Activated CD4-positive, alpha-beta memory T cell treated with anti-CD3 and anti-CD28 coated beads, Interleukin-2, amount 10 ng/mL, durations not matched to agents 7 days and 5 days (primary cell): ENCODE results near the gene SPECC1L. TPM values are rescaled to one million over a fixed set of nuclear protein-coding genes. Genes with fewer than 3 reads are reported as not detected.

Experiments used
- CTCF ChIA-PET: fragments of 350-600 bp; sonication (Branson Sonifier 250); formaldehyde crosslinking; loops from one replicate; lab custom pipeline; 2021; ENCODE audit warnings: antibody characterized with exemption, inconsistent platforms; lab: Charles Lee
- POLR2A ChIA-PET: fragments of 350-600 bp; sonication (Branson Sonifier 250); formaldehyde crosslinking; loops from one replicate; lab custom pipeline; 2021; ENCODE audit warnings: antibody characterized with exemption; lab: Charles Lee
- DNase-seq: peaks from one replicate; pipeline ENCODE4 v3.0.0-alpha.2; 2020
- H3K27ac Mint-ChIP-seq: one replicate; pipeline ENCODE4 v1.8.0; 2021; ENCODE audit warnings: mild to moderate bottlenecking, mixed read lengths
- H3K27me3 Mint-ChIP-seq: one replicate; pipeline ENCODE4 v1.8.0; 2021; ENCODE audit warnings: mixed read lengths
- H3K36me3 Mint-ChIP-seq: one replicate; pipeline ENCODE4 v1.8.0; 2021; ENCODE audit warnings: low read depth, mixed read lengths
- H3K4me1 Mint-ChIP-seq: one replicate; pipeline ENCODE4 v1.8.0; 2021; ENCODE audit warnings: mixed read lengths
- H3K4me3 Mint-ChIP-seq: one replicate; pipeline ENCODE4 v1.8.0; 2021; ENCODE audit warnings: mild to moderate bottlenecking, mixed read lengths
- H3K9me3 Mint-ChIP-seq: one replicate; pipeline ENCODE4 v1.8.0; 2021; ENCODE audit warnings: mixed read lengths
- total RNA-seq, 2 experiments: library from RNA; stranded (reverse); gene quantifications; one replicate each; pipeline ENCODE4 v1.2.3, GENCODE V29; 2021

Gene SPECC1L
- total RNA-seq, 2 experiments from 2014 or later, result 33.2 to 37.9 TPM

DNA sequence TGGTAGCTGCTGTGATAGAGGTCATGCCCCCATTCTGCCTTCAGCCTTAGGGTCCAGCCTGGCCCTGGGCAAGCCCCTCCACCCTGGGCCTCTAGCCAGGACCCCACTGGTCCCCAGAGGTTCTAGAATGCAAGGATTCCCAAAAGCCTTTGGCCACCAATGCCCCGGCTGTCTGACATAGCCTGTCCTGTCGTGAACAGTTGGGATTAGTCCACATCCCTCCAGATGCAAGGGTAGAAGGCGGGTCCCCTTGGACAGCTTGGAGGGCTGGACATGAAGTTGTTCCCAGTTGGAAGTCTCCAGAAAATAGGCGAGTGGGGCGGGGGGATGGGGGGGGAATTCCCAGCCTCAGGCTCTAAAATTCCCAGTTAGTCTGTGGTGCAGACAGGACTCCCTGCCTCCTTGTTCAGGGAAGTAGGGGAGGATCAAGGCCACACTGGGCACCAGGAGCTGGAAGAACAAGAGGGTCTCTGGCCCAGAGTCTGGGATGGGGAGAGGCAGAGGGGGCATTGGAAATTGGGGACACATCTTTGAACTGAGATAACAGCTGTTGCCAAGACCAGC lies 151.6 kb downstream of the SPECC1L start:
- Mint-ChIP-seq H3K4me1 (peaks cover 27% of the 10 kb centered on the region), H3K27me3 (peaks cover 16% of the 10 kb centered on the region), H3K9me3 (no peaks in the 10 kb centered on the region), H3K4me3 (peak overlapping the region; percentile 68), H3K27ac (no peak overlapping the region), H3K36me3 (no peaks in the 10 kb centered on the region)
- no peak for DNase-seq
- ChIA-PET POLR2A (interaction anchor here (1.6 kb wide), 1 partner anchor 101 kb away, joined by 5 read pairs; no protein-coding TSS in a partner anchor), CTCF (interaction anchor here (0.8 to 4.5 kb wide), 9 partner anchors 12 to 104 kb away, joined by 3 to 36 read pairs (median 5); no protein-coding TSS in a partner anchor)

DNA sequence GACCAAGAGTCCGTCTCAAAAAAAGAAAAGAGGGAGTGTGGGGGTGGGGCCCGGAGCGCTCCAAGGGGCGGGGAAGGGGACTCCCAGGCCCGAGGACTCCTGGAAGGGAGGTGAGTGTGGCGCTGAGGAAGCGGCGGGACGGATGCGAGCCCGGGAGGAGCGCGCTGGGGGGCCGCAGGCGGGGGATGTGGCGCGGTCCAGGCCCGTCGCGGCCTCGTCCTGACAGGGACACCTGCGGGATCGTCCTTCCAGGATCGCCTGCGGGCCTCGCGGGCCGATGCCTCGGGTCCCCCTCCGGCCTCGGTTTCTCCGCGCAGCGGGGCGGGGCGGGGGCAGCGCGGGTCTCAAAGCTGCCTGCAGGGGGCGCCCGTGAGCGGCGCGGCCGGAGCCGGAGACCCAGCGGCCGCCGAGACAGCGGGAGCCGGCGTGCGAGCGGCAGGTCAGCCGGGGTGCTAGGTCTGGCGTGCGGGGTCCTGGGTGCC lies 152.9 kb downstream of the SPECC1L start:
- POLR2A ChIA-PET, result interaction anchor here (0.8 to 1.4 kb wide), 2 partner anchors 11 to 131 kb away, joined by 3 to 8 read pairs; partner anchors contain the start of gene GUCD1
- Mint-ChIP-seq H3K27me3 (peaks cover 16% of the 10 kb centered on the region), H3K9me3 (no peaks in the 10 kb centered on the region), H3K4me1 (peaks cover 40% of the 10 kb centered on the region), H3K36me3 (peaks cover 4% of the 10 kb centered on the region), H3K27ac (no peak overlapping the region), H3K4me3 (peak overlapping the region; percentile 68)
- peak; percentile 68 for DNase-seq
- CTCF ChIA-PET, result interaction anchor here (0.6 to 4.5 kb wide), 14 partner anchors 10 to 208 kb away, joined by 3 to 36 read pairs (median 4); no protein-coding TSS in a partner anchor

DNA sequence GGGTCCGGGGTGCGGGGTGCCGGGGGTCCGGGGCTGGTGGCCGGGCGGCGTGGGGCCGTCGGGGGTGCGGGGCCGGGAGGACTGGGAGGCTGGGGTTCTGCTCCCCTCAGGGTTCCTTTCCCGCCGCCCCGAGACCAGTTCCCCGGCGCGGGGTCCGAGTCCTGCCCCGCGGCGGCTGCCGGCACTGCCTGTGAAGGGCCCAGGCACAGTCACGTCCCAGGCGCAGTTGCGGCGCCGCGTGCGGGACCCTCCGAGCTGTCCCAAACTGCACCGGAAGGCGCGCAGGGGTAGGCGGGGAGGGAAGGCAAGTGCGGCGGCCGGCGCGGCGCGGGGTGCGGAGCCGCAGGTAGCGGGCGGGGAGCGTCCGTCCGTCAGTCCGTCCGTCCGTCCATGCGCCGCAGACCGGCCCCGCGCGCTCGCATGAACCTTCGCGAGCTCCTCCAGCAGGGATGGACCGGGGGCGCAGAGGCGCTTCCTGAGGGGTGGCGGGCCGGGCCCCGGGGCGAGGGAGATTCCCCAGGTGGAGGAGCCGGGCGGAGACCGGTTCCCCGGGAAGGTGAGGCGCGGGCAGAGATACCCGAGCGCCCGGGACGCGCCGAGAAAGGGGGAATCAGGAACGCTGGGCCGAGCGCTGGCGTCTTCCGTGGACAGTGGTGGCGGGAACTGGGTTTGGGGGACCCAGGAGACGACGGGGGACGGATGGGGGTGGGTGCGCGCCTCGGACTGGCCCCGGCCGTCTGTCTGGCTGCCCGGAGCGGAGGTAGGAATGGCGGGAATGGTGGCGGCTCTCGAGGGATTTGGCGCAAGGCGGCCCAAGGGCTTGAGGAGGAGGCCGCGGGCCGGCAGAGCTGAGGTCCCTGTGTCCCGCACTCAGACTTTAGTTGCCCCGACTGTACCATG lies 153.6 kb downstream of the SPECC1L start:
- no peaks in the 10 kb centered on the region for H3K9me3 Mint-ChIP-seq
- H3K27me3 Mint-ChIP-seq, result peaks cover 16% of the 10 kb centered on the region
- peak overlapping the region; percentile 62 for H3K4me3 Mint-ChIP-seq
- peak; percentile 57 for DNase-seq
- ChIA-PET CTCF (interaction anchor here (0.8 to 4.5 kb wide), 10 partner anchors 9 to 105 kb away, joined by 3 to 36 read pairs (median 6); no protein-coding TSS in a partner anchor), POLR2A (interaction anchor here (0.8 to 1.4 kb wide), 2 partner anchors 10 to 131 kb away, joined by 3 to 8 read pairs; partner anchors contain the start of gene GUCD1)
- H3K27ac Mint-ChIP-seq, result no peak overlapping the region
- H3K36me3 Mint-ChIP-seq, result peaks cover 5% of the 10 kb centered on the region
- H3K4me1 Mint-ChIP-seq, result peaks cover 47% of the 10 kb centered on the region

DNA sequence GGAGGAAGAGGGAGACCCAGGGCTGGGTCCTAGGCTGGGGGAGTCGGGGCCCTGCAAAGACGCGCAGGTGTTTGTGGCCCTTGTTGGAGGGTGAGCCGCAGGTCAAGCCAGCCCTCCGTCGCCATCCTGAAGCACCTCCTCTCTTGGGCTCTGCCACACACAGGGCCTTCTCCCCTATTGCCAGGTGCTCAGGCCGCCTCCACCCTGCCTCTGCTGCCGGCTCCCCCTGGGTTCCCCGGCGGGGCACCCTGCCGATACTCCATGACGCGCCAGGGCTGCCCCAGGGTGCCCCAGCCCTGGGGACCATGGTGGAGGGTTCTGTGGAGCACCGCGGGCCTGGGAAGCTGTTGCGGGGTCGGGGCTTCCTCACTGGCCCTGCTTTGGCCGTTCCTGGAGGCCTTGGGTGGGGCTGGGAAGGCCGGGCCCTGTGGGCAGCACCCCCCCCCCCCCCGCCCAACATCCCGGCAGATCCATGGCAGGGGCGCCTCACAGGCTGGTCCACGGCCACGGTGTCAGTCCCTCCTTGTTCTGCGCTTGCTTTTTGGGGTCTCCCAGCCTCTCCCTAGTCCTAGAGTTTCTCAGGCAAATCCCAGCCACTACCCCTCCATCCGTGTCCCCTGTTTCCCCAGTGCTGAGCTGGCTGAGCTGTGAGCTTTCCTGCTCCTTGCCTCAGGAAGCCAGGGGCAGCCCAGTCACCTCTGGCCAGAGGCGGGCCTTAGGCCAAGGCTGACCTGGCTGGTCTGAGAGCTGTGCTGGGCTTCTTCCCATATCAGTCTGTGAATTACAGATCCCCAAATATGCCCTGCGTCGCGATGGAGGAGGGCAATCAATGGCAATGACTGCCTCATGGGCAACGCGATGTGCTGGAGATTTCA lies 154.5 kb downstream of the SPECC1L start:
- peak overlapping the region; percentile 62 for H3K4me3 Mint-ChIP-seq
- peaks cover 16% of the 10 kb centered on the region for H3K27me3 Mint-ChIP-seq
- no peaks in the 10 kb centered on the region for H3K9me3 Mint-ChIP-seq
- peaks cover 5% of the 10 kb centered on the region for H3K36me3 Mint-ChIP-seq
- ChIA-PET POLR2A (interaction anchor here (0.6 to 3.5 kb wide), 3 partner anchors 9 to 130 kb away, joined by 3 to 22 read pairs (median 4); partner anchors contain the start of gene GUCD1), CTCF (interaction anchor here (0.8 to 4.5 kb wide), 10 partner anchors 8 to 104 kb away, joined by 3 to 36 read pairs (median 6); no protein-coding TSS in a partner anchor)
- no peak overlapping the region for H3K27ac Mint-ChIP-seq
- peaks cover 56% of the 10 kb centered on the region for H3K4me1 Mint-ChIP-seq
- DNase-seq, result no peak

DNA sequence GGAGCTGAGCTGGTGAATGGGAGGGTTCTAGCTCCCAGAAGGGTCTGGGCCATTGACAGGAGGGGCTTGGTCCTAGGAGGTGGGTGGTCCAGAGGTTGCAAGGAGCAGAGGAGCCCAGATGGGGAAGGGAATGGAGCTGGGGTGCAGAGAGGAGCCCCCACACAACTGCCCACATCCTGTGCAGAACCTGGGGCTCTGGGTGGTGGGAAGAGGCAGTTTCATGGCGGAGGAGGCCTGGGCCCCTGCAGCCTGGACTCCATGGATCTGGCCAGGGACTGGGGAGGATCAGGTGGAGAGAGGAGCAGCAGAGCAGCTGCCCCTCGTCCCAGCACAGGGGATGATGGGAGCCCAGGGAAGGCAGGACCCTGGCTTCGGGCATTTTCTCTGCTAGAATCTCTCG lies 155.8 kb downstream of the SPECC1L start:
- Mint-ChIP-seq H3K27me3 (peaks cover 16% of the 10 kb centered on the region), H3K27ac (peak overlapping the region; percentile 41), H3K36me3 (peaks cover 8% of the 10 kb centered on the region), H3K4me1 (peaks cover 66% of the 10 kb centered on the region), H3K9me3 (no peaks in the 10 kb centered on the region), H3K4me3 (no peak overlapping the region)
- CTCF ChIA-PET, result interaction anchor here (0.8 to 1.4 kb wide), 6 partner anchors 9 to 100 kb away, joined by 3 to 6 read pairs (median 3); no protein-coding TSS in a partner anchor
- POLR2A ChIA-PET, result interaction anchor here (0.9 to 3.5 kb wide), 4 partner anchors 10 to 129 kb away, joined by 3 to 22 read pairs (median 4); partner anchors contain the start of gene GUCD1
- no peak for DNase-seq

DNA sequence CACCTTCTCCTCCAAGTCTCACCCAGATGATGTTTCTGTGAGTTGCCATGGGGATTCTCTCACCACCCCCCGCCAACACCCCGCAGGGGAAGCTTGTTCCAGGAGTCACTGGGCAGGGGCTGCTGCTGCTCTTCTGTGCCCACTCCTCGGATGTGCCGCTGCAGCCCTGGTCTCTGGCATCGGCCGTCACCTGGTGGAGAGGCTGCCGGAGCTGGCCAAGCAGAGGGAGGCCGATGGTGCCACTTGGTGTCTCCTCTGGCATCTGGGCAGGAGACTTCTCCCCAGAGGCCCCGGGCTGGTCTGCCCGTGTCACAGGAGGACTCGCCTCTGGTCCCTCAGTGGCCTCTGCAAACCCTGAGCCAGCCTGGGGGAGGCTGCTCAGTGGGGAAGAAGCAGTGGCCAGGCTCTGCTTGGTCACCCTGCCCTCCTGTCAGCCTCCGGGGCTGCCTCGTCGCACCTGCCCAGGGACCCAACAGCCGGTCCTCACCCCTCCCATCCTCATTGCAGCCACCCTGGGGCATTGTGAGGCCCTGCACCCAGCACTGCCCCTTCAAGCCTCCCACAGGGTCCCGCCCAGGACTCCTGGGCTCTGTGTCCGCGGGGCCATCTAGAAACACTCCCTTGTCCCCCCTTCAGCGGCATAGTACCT lies 156.3 kb downstream of the SPECC1L start:
- DNase-seq, result no peak
- POLR2A ChIA-PET, result interaction anchor here (0.9 to 3.5 kb wide), 14 partner anchors 10 to 570 kb away, joined by 3 to 22 read pairs (median 4); partner anchors contain the start of genes GUCD1, SLC2A11 and SPECC1L
- Mint-ChIP-seq H3K27me3 (peaks cover 16% of the 10 kb centered on the region), H3K4me3 (peak overlapping the region; percentile 82), H3K27ac (peak overlapping the region; percentile 93), H3K9me3 (no peaks in the 10 kb centered on the region), H3K36me3 (peaks cover 9% of the 10 kb centered on the region), H3K4me1 (peaks cover 70% of the 10 kb centered on the region)
- CTCF ChIA-PET, result interaction anchor here (0.8 to 2.2 kb wide), 10 partner anchors 9 to 100 kb away, joined by 3 to 12 read pairs (median 3); no protein-coding TSS in a partner anchor

DNA sequence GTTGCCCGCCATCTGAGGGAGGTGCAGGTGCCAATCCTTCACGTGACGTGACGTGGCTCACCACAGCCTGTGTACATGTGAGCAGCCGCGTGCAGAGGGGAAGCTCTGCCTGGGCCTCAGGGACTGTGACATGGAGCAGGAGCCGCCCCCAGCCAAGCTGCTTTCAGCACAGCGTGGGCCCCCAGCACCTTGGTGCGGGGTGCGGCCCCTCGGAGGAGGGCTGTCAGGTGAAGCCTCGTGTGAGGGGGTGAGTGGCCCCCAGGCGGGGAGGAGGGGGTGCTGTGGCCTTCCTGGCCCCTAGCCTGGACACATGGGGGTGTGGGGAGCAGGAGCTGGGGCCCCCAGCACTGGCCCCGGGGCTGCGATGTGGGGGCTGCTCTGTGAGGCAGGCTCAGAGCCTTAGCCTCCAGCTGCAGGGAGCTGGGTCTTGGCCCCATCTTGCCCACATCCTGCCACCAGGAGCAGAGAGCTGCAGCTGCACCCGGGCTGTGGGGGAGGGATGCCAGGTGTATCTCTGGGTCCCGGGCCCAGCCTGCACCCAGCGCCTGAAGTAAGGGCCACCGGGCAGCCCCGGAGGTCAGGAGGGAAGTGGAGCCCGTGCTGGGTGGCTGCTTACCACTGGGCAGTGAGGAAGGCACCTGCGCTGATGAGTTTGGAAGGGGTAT lies 157.0 kb downstream of the SPECC1L start, which contains the start of gene ADORA2A:
Gene ADORA2A, plus strand, starts transcription at position 100 of the 665 bp plus-strand sequence. CDS start 5,806 bp downstream, outside the sequence.
- POLR2A ChIA-PET, result interaction anchor here (0.5 to 3.5 kb wide), 13 partner anchors 9 to 570 kb away, joined by 3 to 22 read pairs (median 4); partner anchors contain the start of genes GUCD1, SLC2A11 and SPECC1L
- peaks cover 73% of the 10 kb centered on the region for H3K4me1 Mint-ChIP-seq
- peak within 1 kb of the TSS; percentile 93 for H3K27ac Mint-ChIP-seq
- no peaks in the 10 kb centered on the region for H3K9me3 Mint-ChIP-seq
- peak; percentile 88 for DNase-seq
- H3K36me3 Mint-ChIP-seq, result peaks cover 9% of the 10 kb centered on the region
- CTCF ChIA-PET, result interaction anchor here (1.0 to 2.2 kb wide), 8 partner anchors 10 to 98 kb away, joined by 3 to 12 read pairs (median 4); no protein-coding TSS in a partner anchor
- H3K4me3 Mint-ChIP-seq, result peak within 1 kb of the TSS; percentile 82
- H3K27me3 Mint-ChIP-seq, result peaks cover 12% of the 10 kb centered on the region

DNA sequence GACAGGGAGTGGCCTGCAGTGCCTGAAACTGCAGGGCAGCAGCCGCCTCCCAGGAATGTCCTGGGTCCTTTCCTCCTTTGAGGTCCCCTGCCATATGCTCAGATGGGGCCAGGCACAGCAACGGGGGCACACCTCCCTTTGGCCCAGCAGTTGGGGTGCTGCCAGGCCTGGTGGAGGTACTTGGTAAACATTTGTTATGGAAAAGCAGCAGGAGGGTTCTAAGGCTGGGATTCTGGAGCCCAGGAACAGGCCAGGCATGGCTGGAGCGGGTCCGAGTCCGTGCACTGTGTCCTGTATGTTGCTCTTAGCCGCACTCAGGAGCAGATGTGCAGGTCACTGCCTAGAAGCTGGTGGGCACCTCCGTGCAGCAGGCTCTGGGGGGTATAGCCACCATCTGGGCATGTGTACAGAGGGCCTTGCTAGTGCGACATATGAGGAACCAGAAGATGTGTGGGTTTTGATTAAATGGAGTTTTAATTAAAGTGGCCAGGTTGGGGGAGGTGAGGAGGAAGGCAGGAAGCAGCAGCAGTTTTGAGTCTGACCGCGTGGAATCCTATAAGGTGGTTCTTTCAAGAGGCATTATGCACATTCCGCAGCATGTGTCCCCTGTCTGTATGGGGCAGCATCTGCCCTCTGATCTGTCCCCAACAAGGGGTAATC lies 158.2 kb downstream of the SPECC1L start:
- ChIA-PET POLR2A (interaction anchor here (0.8 to 3.5 kb wide), 9 partner anchors 8 to 515 kb away, joined by 3 to 22 read pairs (median 4); partner anchors contain the start of genes CABIN1, GUCD1 and SPECC1L), CTCF (interaction anchor here (1.1 to 2.2 kb wide), 6 partner anchors 9 to 97 kb away, joined by 3 to 12 read pairs (median 5); no protein-coding TSS in a partner anchor)
- no peaks in the 10 kb centered on the region for H3K9me3 Mint-ChIP-seq
- peaks cover 11% of the 10 kb centered on the region for H3K27me3 Mint-ChIP-seq
- DNase-seq, result no peak
- peak overlapping the region; percentile 93 for H3K27ac Mint-ChIP-seq
- peaks cover 12% of the 10 kb centered on the region for H3K36me3 Mint-ChIP-seq
- H3K4me3 Mint-ChIP-seq, result peak overlapping the region; percentile 82
- H3K4me1 Mint-ChIP-seq, result peaks cover 83% of the 10 kb centered on the region

DNA sequence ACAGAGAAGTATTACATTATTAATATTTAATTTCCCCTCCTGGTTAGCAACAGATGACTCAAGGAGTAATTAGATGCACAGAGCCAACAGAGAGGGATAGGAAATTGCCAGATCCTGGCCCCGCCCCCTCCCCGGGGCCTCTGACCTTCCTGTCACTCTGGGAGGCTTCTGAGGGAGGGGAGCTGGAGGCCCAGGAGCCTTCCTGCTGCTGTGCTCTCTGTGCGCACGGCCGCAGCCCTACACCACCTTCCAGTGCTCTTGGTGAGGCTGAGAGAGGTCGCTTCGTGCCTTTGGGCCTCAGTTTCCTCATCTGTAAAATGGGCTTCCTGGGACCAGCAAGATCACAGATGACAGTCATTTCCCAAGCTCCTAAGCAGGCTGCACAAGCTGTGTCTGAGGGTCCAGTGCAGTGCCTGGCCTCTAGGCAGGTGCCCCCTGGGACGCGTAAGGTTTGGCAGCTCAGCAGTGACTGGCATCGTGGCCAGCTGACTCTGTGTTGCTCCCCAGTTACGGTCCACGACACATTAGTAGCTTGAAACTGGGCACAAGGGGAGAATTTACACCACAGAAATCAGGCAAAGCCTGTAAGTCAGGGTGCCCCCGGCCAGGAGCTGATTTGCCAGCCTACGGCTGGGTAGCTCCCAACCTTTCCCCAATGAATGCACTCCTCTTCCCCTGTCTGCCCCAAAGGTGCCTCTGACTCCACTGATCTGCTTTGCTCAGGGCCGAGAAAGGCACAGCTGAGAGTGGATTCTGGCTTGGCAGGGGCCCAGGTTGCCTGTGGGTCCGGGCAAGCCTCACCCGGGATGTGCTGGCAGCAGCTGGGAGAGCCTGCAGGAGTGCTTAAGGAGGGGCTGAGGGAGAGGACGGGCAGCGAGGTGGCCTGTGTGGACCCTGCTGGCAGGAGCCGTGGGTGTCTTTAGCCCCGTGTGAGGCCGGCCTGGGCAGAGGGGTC lies 159.1 kb downstream of the SPECC1L start:
- H3K27me3 Mint-ChIP-seq, result peaks cover 11% of the 10 kb centered on the region
- POLR2A ChIA-PET, result interaction anchor here (0.8 to 1.5 kb wide), 4 partner anchors 17 to 419 kb away, joined by 3 to 5 read pairs (median 4); partner anchors contain the start of gene CABIN1
- peak; percentile 82 for DNase-seq
- no peaks in the 10 kb centered on the region for H3K9me3 Mint-ChIP-seq
- peaks cover 20% of the 10 kb centered on the region for H3K36me3 Mint-ChIP-seq
- CTCF ChIA-PET, result interaction anchor here (1.4 to 2.1 kb wide), 2 partner anchors 94 to 96 kb away, joined by 3 to 5 read pairs; no protein-coding TSS in a partner anchor
- H3K4me3 Mint-ChIP-seq, result peak overlapping the region; percentile 82
- H3K4me1 Mint-ChIP-seq, result peaks cover 88% of the 10 kb centered on the region
- peak overlapping the region; percentile 93 for H3K27ac Mint-ChIP-seq
